GM19463 (cell line): ENCODE results near the gene ATP6V0E1.

Source experiments
- ATAC-seq: cut with Tn5 transposase; IDR thresholded peaks from one replicate; pipeline ENCODE4 v1.9.1; 2021; ENCODE audit warnings: mild to moderate bottlenecking, moderate library complexity; ENCODE audit not compliant: unreplicated experiment

ATP6V0E1 gene

GRCh38 chr5:172983542-172984243 is at the start of gene ATP6V0E1:
TSS of gene ATP6V0E1 (plus strand) at chr5:172983771. CDS start at chr5:172983861, 90 bp downstream.
- ATAC-seq: peak; percentile 89

GRCh38 chr5:172935096-172935495 is 48.5 kb upstream of the ATP6V0E1 start:
- no peak for ATAC-seq

GRCh38 chr5:172936401-172936800 is 47.2 kb upstream of the ATP6V0E1 start:
- no peak for ATAC-seq

GRCh38 chr5:172939071-172939470 is 44.5 kb upstream of the ATP6V0E1 start:
- no peak for ATAC-seq

GRCh38 chr5:172939611-172940267 is 43.8 kb upstream of the ATP6V0E1 start:
- no peak for ATAC-seq

- ATAC-seq: no peak
Observed at GRCh38 chr5:172940268-172941066, 43.1 kb upstream of the ATP6V0E1 start.

- no peak for ATAC-seq
Observed at GRCh38 chr5:172941067-172941516, 42.5 kb upstream of the ATP6V0E1 start.

GRCh38 chr5:172942556-172942955 is 41.0 kb upstream of the ATP6V0E1 start:
- ATAC-seq: no peak

GRCh38 chr5:172943283-172943841 is 40.2 kb upstream of the ATP6V0E1 start:
- no peak for ATAC-seq

- ATAC-seq: no peak
Observed at GRCh38 chr5:172943906-172944305, 39.7 kb upstream of the ATP6V0E1 start.

- ATAC-seq: no peak
Observed at GRCh38 chr5:172944741-172945140, 38.8 kb upstream of the ATP6V0E1 start.

GRCh38 chr5:172945151-172945550 is 38.4 kb upstream of the ATP6V0E1 start:
- no peak for ATAC-seq

- no peak for ATAC-seq
Observed at GRCh38 chr5:172946146-172946545, 37.4 kb upstream of the ATP6V0E1 start.

- no peak for ATAC-seq
Observed at GRCh38 chr5:172949426-172949825, 34.1 kb upstream of the ATP6V0E1 start.

- no peak for ATAC-seq
Observed at GRCh38 chr5:172950176-172950965, 33.2 kb upstream of the ATP6V0E1 start.

- ATAC-seq: no peak
Observed at GRCh38 chr5:172951371-172952033, 32.1 kb upstream of the ATP6V0E1 start.

GRCh38 chr5:172952034-172952511 is 31.5 kb upstream of the ATP6V0E1 start:
- no peak for ATAC-seq

- ATAC-seq: no peak
Observed at GRCh38 chr5:172953776-172954675, 29.5 kb upstream of the ATP6V0E1 start.

- no peak for ATAC-seq
Observed at GRCh38 chr5:172954751-172955159, 28.8 kb upstream of the ATP6V0E1 start.
